CD4-positive, alpha-beta T cell treated with Interferon gamma for 1 hour (primary cell): ENCODE results near the gene ZFAND3.

Experiments
- DNase-seq: peaks from one replicate; pipeline ENCODE4 v3.0.0-alpha.2; 2020

Gene ZFAND3

GRCh38 chr6:38055203-38055589 lies 235.7 kb downstream of the ZFAND3 start:
- DNase-seq, result no peak

GRCh38 chr6:38056361-38056760 lies 236.8 kb downstream of the ZFAND3 start:
- DNase-seq, result no peak

DNA sequence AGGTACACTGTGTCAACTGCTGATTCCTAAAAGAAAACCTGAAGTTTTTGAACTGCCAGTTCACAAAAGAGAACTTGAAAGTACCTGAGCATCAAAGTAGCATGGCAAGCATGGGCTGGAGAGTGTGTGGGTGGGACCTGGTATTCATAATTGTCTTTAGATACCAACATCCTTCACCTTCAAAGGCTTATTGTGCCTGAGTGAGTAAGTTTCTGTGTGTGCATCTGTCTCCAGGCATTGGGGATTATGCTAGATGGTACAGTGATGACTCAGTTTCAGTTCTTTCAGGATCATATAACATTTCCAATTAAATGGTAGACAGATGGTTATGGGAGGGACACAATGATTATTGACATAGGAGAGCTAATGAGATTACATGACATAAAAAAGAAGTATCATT lies 238.5 kb downstream of the ZFAND3 start:
- no peak for DNase-seq

GRCh38 chr6:38062066-38062465 lies 242.5 kb downstream of the ZFAND3 start:
- DNase-seq, result no peak

DNA sequence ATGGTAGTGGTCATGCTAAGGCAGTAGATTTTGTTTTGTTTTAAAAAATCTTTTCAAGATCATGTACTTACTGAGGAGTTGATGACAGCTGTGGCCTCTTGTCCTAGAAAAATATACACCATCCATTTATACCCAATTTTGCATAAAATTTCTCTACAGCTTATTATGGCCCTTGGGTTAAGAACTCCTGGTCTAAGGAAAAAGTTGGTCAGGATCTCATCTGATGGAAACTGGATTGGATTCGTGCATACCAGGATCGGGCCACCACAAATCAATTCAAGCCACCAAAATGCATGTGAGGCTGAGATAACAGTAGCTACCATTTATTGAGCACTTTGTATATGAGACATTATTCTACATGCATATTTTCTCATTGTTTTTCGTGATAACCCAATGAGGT lies 244.4 kb downstream of the ZFAND3 start:
- DNase-seq, result no peak

GRCh38 chr6:38064431-38064830 lies 244.9 kb downstream of the ZFAND3 start:
- DNase-seq, result no peak

- no peak for DNase-seq
These were observed 246.3 kb downstream of the ZFAND3 start for GRCh38 chr6:38065734-38066305.

DNA sequence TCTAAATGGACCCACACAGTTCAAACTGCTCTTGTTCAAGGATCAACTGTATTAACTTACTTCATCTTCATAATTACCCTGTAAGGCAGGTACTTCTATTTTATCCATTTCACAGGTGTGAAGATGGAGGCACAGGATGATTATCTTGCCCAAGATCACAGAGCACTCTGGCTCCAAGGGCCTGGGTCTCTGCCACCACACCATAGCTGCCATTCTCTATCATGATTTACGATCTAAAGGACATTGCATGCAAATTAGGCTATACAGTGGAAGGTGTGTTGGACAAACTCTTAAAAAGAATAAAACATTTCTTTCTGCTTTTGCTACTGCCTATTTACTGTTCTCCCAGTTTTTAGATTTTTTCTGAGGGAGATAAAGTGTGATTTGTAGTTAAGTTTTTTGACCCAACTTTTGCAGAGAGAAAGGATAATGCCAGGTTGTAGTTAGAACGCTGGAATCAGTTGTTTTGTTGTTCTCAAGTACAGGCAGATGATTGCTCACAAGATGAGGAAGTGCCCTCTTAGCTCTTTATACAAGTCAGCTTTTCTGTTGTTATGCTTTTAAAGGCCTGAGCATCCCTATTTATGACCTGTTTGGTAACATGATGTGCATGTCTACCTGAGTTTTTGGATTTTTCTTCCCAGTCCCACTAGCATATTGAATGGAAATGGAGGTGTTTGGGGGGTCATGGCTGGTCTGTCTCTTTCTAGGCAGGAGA lies 247.9 kb downstream of the ZFAND3 start:
- DNase-seq, result no peak

DNA sequence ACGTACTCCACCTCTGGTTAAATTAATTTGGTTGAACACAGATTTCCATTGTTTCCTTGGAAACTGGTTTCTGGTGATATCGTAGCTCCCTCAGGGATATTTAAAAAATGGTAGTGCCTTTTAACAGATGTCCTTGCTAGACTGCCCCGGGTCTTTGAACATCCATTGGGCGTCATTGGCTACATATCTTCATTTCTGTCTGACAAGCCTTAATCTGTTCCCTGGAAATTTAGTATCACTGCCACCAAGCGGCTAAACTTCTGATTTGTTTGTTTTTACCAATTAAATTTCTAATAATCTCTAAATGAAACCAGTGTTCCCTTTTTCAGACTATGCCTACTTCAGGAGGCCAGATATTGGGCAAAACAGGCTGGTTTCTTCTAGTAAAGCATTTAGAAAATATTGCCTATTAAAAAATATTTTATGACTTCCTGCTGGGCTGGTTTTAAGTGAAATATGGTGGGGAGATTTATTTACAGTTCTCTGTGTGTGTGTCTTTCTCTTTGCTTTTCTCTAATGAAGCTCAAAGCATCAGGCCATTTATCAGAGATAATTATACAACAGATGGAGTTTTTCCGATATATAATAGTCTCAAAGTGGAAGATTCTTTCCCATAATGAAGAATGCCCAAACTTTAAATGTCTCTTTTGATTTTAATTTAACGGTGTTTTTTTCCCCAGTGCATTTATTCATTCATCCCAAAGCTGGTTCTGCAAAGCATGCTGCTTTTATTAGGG lies 249.5 kb downstream of the ZFAND3 start:
- no peak for DNase-seq

GRCh38 chr6:38077488-38078030 lies 258.0 kb downstream of the ZFAND3 start:
- DNase-seq, result no peak

DNA sequence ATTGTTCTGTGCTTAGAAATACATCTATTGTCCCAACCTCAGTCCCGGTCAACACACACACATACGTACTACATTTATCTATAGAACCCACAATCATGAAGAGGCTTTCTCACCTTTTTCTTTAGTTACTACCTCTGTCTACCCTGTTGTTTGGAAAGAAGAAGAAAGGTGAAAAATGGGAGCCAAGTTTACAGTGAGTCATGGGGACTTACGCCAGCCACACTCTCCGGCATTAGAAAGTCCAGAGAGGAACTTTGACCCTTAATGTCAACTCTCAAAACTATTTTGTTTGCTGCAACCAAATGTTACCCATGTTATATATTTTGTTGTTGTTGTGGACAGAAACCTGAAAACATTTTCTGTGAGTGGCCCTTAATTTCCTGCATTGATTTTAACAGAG lies 259.1 kb downstream of the ZFAND3 start:
- DNase-seq, result no peak

- DNase-seq, result no peak
These were observed 259.6 kb downstream of the ZFAND3 start for GRCh38 chr6:38079107-38079506.

- DNase-seq, result no peak
These were observed 260.0 kb downstream of the ZFAND3 start for GRCh38 chr6:38079537-38079936.

- DNase-seq, result no peak
These were observed 260.8 kb downstream of the ZFAND3 start for GRCh38 chr6:38080360-38080759.

GRCh38 chr6:38080889-38081288 lies 261.4 kb downstream of the ZFAND3 start:
- no peak for DNase-seq

- DNase-seq, result no peak
These were observed 265.5 kb downstream of the ZFAND3 start for GRCh38 chr6:38085031-38085430.

GRCh38 chr6:38086346-38086745 lies 266.8 kb downstream of the ZFAND3 start:
- DNase-seq, result no peak

GRCh38 chr6:38088010-38088409 lies 268.5 kb downstream of the ZFAND3 start:
- DNase-seq, result no peak

DNA sequence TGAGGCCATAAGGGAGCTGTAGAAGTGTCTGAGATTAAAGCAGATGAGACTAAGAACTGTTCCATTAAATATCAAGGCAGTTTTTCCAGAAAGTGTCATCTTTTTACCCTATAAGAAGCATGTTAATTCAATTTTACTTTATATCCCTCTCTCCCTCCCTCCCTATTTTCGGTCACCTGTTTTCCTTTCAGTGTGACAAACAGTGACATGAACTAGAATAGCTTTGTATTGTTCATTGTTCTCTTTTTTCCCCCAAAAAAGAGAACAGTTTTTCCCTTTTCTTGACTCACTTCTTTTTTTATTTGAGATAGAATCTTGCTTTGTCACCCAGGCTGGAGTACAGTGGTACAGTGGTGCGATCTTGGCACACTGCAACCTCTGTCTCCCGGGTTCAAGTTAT lies 269.3 kb downstream of the ZFAND3 start:
- no peak for DNase-seq

GRCh38 chr6:38091613-38092012 lies 272.1 kb downstream of the ZFAND3 start:
- no peak for DNase-seq

DNA sequence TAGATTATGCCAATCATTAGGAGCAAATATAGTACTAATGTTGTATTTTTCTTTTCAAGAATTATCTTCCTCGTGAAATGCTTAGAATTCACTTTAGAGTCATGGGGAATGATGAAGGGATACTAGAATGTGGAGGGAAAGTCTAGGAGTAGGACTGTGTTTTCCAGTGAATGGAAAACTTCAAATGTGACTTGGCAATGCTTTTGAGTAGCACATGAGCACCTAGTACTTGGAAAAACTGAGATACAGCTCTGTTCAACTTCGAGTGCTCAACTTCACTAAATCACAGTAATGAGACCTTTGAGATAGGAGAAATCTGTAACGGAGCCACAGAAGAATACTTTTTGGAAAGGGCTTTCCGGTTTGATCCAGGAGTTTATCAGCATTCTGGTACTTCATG lies 272.9 kb downstream of the ZFAND3 start:
- no peak for DNase-seq

GRCh38 chr6:38092964-38093363 lies 273.4 kb downstream of the ZFAND3 start:
- DNase-seq, result no peak

DNA sequence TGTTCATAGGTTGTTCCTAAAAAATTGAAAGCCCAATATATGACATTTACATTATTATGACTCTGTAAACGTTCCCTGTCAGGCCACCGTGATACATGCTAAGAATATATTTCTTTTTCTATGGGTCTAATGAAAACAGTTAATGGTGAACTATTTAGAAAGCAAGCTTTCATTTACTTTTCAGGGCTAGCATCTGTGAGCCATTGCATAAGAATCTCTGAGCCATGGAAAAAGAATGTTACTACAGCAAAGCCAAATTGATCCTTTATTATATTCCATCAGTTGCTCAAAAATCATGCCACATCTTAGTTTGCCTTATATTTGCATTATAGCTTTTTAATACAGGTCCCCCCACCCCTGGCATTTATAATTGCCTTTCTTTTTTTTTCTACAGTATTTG lies 275.5 kb downstream of the ZFAND3 start:
- DNase-seq, result no peak

DNA sequence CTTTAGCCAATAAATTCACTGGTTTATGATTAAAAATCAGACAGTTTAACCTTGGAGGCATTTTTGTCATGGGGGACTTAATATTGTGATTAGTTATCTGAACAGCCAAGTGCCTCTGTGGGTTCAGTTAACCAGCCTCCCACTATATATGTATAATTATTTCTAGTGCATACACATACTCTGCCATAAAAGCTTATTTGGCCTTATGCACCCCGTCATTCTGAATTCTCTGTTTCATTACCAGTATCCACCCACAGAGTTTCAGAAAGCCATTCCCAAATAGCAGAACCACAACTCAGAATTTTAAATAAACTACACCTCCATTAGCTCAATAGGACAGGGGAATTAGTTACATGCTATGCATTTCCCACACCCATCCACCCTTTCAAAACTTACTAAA lies 279.7 kb downstream of the ZFAND3 start:
- no peak for DNase-seq
